ENCODE measurements around the gene ANKFY1. TPM values are rescaled to one million over a fixed set of nuclear protein-coding genes. Genes with fewer than 3 reads are reported as not detected.
A peak's percentile ranks its signal among the peaks of the same experiment; 100 is the strongest.

Gene ANKFY1, protein sequence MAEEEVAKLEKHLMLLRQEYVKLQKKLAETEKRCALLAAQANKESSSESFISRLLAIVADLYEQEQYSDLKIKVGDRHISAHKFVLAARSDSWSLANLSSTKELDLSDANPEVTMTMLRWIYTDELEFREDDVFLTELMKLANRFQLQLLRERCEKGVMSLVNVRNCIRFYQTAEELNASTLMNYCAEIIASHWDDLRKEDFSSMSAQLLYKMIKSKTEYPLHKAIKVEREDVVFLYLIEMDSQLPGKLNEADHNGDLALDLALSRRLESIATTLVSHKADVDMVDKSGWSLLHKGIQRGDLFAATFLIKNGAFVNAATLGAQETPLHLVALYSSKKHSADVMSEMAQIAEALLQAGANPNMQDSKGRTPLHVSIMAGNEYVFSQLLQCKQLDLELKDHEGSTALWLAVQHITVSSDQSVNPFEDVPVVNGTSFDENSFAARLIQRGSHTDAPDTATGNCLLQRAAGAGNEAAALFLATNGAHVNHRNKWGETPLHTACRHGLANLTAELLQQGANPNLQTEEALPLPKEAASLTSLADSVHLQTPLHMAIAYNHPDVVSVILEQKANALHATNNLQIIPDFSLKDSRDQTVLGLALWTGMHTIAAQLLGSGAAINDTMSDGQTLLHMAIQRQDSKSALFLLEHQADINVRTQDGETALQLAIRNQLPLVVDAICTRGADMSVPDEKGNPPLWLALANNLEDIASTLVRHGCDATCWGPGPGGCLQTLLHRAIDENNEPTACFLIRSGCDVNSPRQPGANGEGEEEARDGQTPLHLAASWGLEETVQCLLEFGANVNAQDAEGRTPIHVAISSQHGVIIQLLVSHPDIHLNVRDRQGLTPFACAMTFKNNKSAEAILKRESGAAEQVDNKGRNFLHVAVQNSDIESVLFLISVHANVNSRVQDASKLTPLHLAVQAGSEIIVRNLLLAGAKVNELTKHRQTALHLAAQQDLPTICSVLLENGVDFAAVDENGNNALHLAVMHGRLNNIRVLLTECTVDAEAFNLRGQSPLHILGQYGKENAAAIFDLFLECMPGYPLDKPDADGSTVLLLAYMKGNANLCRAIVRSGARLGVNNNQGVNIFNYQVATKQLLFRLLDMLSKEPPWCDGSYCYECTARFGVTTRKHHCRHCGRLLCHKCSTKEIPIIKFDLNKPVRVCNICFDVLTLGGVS
- 10 to 100 TPM; 10.0 to 11.2 TPM for polyA plus RNA-seq

GRCh38 chr17:4263282-4264215 lies at the start of gene ANKFY1:
ANKFY1 (minus strand) TSS chr17:4263979; CDS start chr17:4263941, 38 bp downstream.
- Histone ChIP-seq H3K4me1 (ENCODE audit: control insufficient read depth in 2 of 2, insufficient read depth in 2 of 2, low read length in 1 of 2) (peaks cover 9 to 11% of the 10 kb centered on the region in 2 donors), H3K4me3 (ENCODE audit: low read depth in 1 of 2, low read length in 2 of 2) (peak within 1 kb of the TSS; percentile 74 to 93), H3K27ac (ENCODE audit: low read depth in 2 of 2, low read length in 1 of 2) (peak within 1 kb of the TSS; percentile 73 to 78), H3K9me3 (ENCODE audit: control insufficient read depth in 2 of 2, insufficient read depth in 1 of 2, low read depth in 1 of 2, low read length in 1 of 2) (no peaks in the 10 kb centered on the region), H3K36me3 (ENCODE audit: control insufficient read depth in 2 of 2, insufficient read depth in 2 of 2, low read length in 1 of 2) (peaks cover 0 to 6% of the 10 kb centered on the region in 2 donors), H3K27me3 (ENCODE audit: control insufficient read depth in 1 of 2, insufficient read depth in 2 of 2, low read length in 2 of 2) (no peaks in the 10 kb centered on the region)
- 0 to 1% methylated on average over 85 of the region's 85 CpGs for WGBS, 2 donors

DNA sequence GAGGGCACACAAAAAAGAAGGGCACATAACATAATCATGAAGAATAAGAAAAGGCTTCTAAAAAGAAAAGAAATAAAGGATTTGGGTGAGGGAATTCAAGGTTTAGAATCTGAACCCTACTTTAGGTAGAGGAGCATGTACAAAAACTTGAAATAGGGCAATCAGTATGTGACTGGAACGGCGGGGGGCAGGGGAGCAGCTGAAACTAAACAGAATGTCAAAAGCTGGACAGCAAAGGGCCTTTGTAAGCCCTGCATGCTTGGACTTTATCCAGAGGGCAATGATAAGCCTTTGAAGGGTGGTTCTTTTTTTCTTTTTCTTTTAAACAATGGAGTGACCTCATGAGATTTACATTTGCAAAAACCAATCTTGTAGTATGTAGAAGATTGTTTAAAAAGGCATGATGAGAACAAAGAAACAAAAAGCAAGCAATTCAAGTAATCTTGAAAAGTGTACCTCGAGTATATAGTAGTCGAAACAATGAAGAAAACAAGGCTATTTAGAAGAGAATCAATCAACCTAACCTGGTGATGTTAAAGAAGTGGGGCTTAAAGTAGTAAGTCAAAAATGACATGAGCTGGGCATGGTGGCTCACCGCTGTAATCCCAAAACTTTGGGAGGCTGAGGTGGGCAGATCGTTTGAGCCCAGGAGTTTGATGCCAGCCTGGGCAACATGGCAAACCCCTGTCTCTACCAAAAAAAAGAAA lies 46.7 kb upstream of the ANKFY1 start:
- H3K4me3 ChIP-seq (ENCODE audit: low read depth in 1 of 2, low read length in 2 of 2): no peak overlapping the region
- no peaks in the 10 kb centered on the region for H3K9me3 ChIP-seq (ENCODE audit: control insufficient read depth in 2 of 2, insufficient read depth in 1 of 2, low read depth in 1 of 2, low read length in 1 of 2)
- H3K27me3 ChIP-seq (ENCODE audit: control insufficient read depth in 1 of 2, insufficient read depth in 2 of 2, low read length in 2 of 2): no peaks in the 10 kb centered on the region
- no peaks in the 10 kb centered on the region for H3K36me3 ChIP-seq (ENCODE audit: control insufficient read depth in 2 of 2, insufficient read depth in 2 of 2, low read length in 1 of 2)
- H3K27ac ChIP-seq (ENCODE audit: low read depth in 2 of 2, low read length in 1 of 2): no peak overlapping the region
- peaks cover 0 to 3% of the 10 kb centered on the region in 2 donors for H3K4me1 ChIP-seq (ENCODE audit: control insufficient read depth in 2 of 2, insufficient read depth in 2 of 2, low read length in 1 of 2)
- WGBS, 2 donors: 59 to 63% methylated on average over 6 of the region's 6 CpGs

DNA sequence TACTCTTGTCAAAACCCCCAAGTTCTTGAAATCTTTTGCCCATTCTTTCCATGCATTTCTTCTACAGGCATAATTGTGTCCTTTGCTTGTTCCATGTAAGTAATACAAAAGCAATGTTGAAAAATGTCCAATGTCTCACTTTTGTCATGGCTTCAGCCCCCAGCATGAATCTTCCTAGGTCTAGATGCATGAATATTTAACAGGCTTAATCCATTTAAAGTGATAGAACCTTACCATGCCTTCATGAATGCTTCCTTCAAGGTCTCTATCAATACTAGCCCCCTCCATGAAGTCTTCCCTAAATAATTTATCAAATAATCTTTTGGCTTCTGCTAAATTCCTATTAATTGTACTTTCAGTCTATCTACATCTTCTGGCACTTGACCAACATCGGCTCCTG lies 46.1 kb upstream of the ANKFY1 start:
- no peaks in the 10 kb centered on the region for H3K9me3 ChIP-seq (ENCODE audit: control insufficient read depth in 2 of 2, insufficient read depth in 1 of 2, low read depth in 1 of 2, low read length in 1 of 2)
- peaks cover 0 to 3% of the 10 kb centered on the region in 2 donors for H3K4me1 ChIP-seq (ENCODE audit: control insufficient read depth in 2 of 2, insufficient read depth in 2 of 2, low read length in 1 of 2)
- H3K27ac ChIP-seq (ENCODE audit: low read depth in 2 of 2, low read length in 1 of 2): no peak overlapping the region
- 17 to 18% methylated on average over 1 of the region's 1 CpG for WGBS, 2 donors
- H3K36me3 ChIP-seq (ENCODE audit: control insufficient read depth in 2 of 2, insufficient read depth in 2 of 2, low read length in 1 of 2): no peaks in the 10 kb centered on the region
- no peaks in the 10 kb centered on the region for H3K27me3 ChIP-seq (ENCODE audit: control insufficient read depth in 1 of 2, insufficient read depth in 2 of 2, low read length in 2 of 2)
- H3K4me3 ChIP-seq (ENCODE audit: low read depth in 1 of 2, low read length in 2 of 2): no peak overlapping the region

DNA sequence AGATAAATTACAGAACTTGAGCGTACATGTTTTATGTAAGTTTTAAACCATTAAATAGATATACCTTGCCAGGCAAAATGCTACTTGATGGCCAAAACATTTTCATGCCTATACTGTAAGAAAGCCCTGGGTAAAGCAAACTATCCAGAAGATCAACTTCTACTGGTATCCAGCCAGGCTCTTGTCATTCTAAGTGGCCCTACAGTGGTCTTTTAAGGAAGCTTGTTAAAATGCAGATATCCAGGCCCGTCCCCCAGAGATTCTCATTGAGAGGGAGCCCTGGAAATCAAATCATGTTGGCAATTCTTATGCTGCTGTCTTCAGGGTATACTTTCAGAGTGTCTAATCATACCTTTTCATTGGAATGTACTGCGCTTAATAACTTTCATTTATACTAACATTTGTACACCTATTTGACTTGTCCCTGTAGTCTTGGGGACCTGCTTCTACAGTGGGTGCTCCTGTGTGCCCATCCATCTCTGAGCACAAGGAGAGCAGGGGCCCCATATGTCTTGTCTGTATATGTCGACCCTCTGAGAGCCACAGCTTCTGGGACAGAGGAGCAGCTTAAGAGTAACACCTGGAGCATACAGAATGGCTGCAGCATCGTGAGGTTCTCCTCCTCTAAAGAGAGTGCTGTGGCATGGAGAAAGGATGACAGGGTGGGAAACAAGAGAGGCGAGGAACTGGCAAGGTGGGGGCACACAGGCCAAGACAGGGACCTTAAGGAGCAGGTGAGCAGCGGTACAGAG lies 43.6 kb upstream of the ANKFY1 start:
- no peaks in the 10 kb centered on the region for H3K36me3 ChIP-seq (ENCODE audit: control insufficient read depth in 2 of 2, insufficient read depth in 2 of 2, low read length in 1 of 2)
- 90% methylated on average over 7 of the region's 7 CpGs for WGBS, 2 donors
- H3K27me3 ChIP-seq (ENCODE audit: control insufficient read depth in 1 of 2, insufficient read depth in 2 of 2, low read length in 2 of 2): no peaks in the 10 kb centered on the region
- H3K27ac ChIP-seq (ENCODE audit: low read depth in 2 of 2, low read length in 1 of 2): no peak overlapping the region
- H3K9me3 ChIP-seq (ENCODE audit: control insufficient read depth in 2 of 2, insufficient read depth in 1 of 2, low read depth in 1 of 2, low read length in 1 of 2): no peaks in the 10 kb centered on the region
- H3K4me1 ChIP-seq (ENCODE audit: control insufficient read depth in 2 of 2, insufficient read depth in 2 of 2, low read length in 1 of 2): peaks cover 0 to 3% of the 10 kb centered on the region in 2 donors
- no peak overlapping the region for H3K4me3 ChIP-seq (ENCODE audit: low read depth in 1 of 2, low read length in 2 of 2)

DNA sequence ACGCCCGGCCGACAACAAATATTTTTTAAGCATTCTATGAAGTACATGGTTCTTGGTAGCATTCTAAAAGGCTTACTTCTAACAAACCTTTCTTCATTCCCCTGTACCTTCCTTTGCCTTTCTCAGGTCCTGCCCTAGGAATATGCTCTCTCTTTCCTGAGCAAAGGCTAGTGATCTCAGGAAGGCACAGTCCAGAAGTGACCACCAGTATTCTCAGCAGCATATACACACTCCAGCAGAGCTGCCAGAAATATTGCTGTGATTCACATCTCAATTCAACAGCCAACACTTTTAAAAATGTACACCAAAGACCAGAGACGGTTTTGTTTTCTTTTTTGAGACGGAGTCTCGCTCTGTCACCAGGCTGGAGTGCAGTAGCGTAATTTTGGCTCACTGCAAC lies 41.4 kb upstream of the ANKFY1 start:
- Histone ChIP-seq H3K27me3 (ENCODE audit: control insufficient read depth in 1 of 2, insufficient read depth in 2 of 2, low read length in 2 of 2) (no peaks in the 10 kb centered on the region), H3K4me1 (ENCODE audit: control insufficient read depth in 2 of 2, insufficient read depth in 2 of 2, low read length in 1 of 2) (no peaks in the 10 kb centered on the region), H3K27ac (ENCODE audit: low read depth in 2 of 2, low read length in 1 of 2) (no peak overlapping the region), H3K4me3 (ENCODE audit: low read depth in 1 of 2, low read length in 2 of 2) (no peak overlapping the region), H3K9me3 (ENCODE audit: control insufficient read depth in 2 of 2, insufficient read depth in 1 of 2, low read depth in 1 of 2, low read length in 1 of 2) (no peaks in the 10 kb centered on the region), H3K36me3 (ENCODE audit: control insufficient read depth in 2 of 2, insufficient read depth in 2 of 2, low read length in 1 of 2) (peaks cover 0 to 6% of the 10 kb centered on the region in 2 donors)
- WGBS, 2 donors: 85 to 90% methylated on average over 7 of the region's 7 CpGs

GRCh38 chr17:4304417-4305027 lies 40.7 kb upstream of the ANKFY1 start:
- Histone ChIP-seq H3K36me3 (ENCODE audit: control insufficient read depth in 2 of 2, insufficient read depth in 2 of 2, low read length in 1 of 2) (peaks cover 0 to 6% of the 10 kb centered on the region in 2 donors), H3K27ac (ENCODE audit: low read depth in 2 of 2, low read length in 1 of 2) (no peak overlapping the region), H3K4me3 (ENCODE audit: low read depth in 1 of 2, low read length in 2 of 2) (no peak overlapping the region), H3K4me1 (ENCODE audit: control insufficient read depth in 2 of 2, insufficient read depth in 2 of 2, low read length in 1 of 2) (no peaks in the 10 kb centered on the region), H3K9me3 (ENCODE audit: control insufficient read depth in 2 of 2, insufficient read depth in 1 of 2, low read depth in 1 of 2, low read length in 1 of 2) (no peaks in the 10 kb centered on the region), H3K27me3 (ENCODE audit: control insufficient read depth in 1 of 2, insufficient read depth in 2 of 2, low read length in 2 of 2) (no peaks in the 10 kb centered on the region)
- 47 to 48% methylated on average over 6 of the region's 6 CpGs for WGBS, 2 donors

DNA sequence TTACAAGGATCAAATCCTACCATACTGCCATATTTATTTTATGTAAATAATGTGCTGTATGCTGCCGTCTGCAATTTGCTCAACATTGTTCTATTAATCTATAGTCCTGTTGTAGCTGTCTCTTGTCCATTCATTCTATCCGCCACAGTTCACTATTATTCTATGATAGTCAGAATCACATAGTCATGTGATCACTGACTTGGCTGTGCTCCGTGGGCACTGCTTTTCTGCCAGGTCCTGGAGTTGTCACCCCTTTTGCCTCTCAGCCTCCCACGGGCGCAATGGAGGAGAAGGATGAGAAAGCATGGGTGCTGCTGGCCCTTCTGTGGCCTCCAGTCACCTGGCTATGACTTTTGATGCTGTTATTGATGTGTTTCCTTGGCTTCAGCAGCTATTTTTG lies 37.3 kb upstream of the ANKFY1 start:
- no peaks in the 10 kb centered on the region for H3K27me3 ChIP-seq (ENCODE audit: control insufficient read depth in 1 of 2, insufficient read depth in 2 of 2, low read length in 2 of 2)
- WGBS, 2 donors: 75 to 81% methylated on average over 5 of the region's 5 CpGs

GRCh38 chr17:4297351-4297750 lies 33.6 kb upstream of the ANKFY1 start:
- Histone ChIP-seq H3K4me3 (ENCODE audit: low read depth in 1 of 2, low read length in 2 of 2) (no peak overlapping the region), H3K27me3 (ENCODE audit: control insufficient read depth in 1 of 2, insufficient read depth in 2 of 2, low read length in 2 of 2) (no peaks in the 10 kb centered on the region), H3K36me3 (ENCODE audit: control insufficient read depth in 2 of 2, insufficient read depth in 2 of 2, low read length in 1 of 2) (peaks cover 0 to 11% of the 10 kb centered on the region in 2 donors), H3K4me1 (ENCODE audit: control insufficient read depth in 2 of 2, insufficient read depth in 2 of 2, low read length in 1 of 2) (no peaks in the 10 kb centered on the region), H3K27ac (ENCODE audit: low read depth in 2 of 2, low read length in 1 of 2) (no peak overlapping the region), H3K9me3 (ENCODE audit: control insufficient read depth in 2 of 2, insufficient read depth in 1 of 2, low read depth in 1 of 2, low read length in 1 of 2) (no peaks in the 10 kb centered on the region)
- WGBS, 2 donors: 79% methylated on average over 3 of the region's 3 CpGs

More for the DNA sequence above, 37.3 kb upstream of the ANKFY1 start:
- no peaks in the 10 kb centered on the region for H3K9me3 ChIP-seq (ENCODE audit: control insufficient read depth in 2 of 2, insufficient read depth in 1 of 2, low read depth in 1 of 2, low read length in 1 of 2)
- H3K4me3 ChIP-seq (ENCODE audit: low read depth in 1 of 2, low read length in 2 of 2): no peak overlapping the region
- H3K27ac ChIP-seq (ENCODE audit: low read depth in 2 of 2, low read length in 1 of 2): no peak overlapping the region
- peaks cover 0 to 6% of the 10 kb centered on the region in 2 donors for H3K36me3 ChIP-seq (ENCODE audit: control insufficient read depth in 2 of 2, insufficient read depth in 2 of 2, low read length in 1 of 2)
- H3K4me1 ChIP-seq (ENCODE audit: control insufficient read depth in 2 of 2, insufficient read depth in 2 of 2, low read length in 1 of 2): no peaks in the 10 kb centered on the region

Measured in esophagus (tissue), 2 donors.